B cell (primary cell): ENCODE results near the gene ZNF57. TPM values are rescaled to one million over a fixed set of nuclear protein-coding genes. Genes with fewer than 3 reads are reported as not detected.

Experiments
- ATAC-seq: fragments of 200-7000 bp; cut with Tn5 transposase; one replicate; pipeline ENCODE4 v1.10.0; 2021; ENCODE audit warnings: low read depth, mild to moderate bottlenecking, moderate number of reproducible peaks, moderate library complexity
- CTCF ChIA-PET: fragments of 350-600 bp; sonication (Branson Sonifier 250); formaldehyde crosslinking; loops from one replicate; lab custom pipeline; 2021; ENCODE audit warnings: antibody characterized with exemption, inconsistent platforms; lab: Charles Lee
- POLR2A ChIA-PET: fragments of 350-600 bp; sonication (Branson Sonifier 250); formaldehyde crosslinking; loops from one replicate; lab custom pipeline; 2021; ENCODE audit warnings: antibody characterized with exemption; lab: Charles Lee
- DNase-seq: peaks from one replicate; pipeline ENCODE4 v3.0.0; 2013
- H2AFZ ChIP-seq: 2 replicates; pipeline ENCODE4 v1.6.1; 2012; ENCODE audit warnings: mild to moderate bottlenecking, low read depth, low read length; ENCODE audit not compliant: insufficient read depth, poor library complexity, severe bottlenecking
- H3K27ac ChIP-seq, 2 donors: 1 replicate in 1 of 2; 2 replicates in 1 of 2; pipeline ENCODE4 v1.5.1; 2012 to 2013; ENCODE audit warnings: low read length in 2 of 2, mild to moderate bottlenecking in 2 of 2, moderate library complexity in 1 of 2
- H3K27me3 ChIP-seq, 4 experiments: fragments of 200-600 bp in 1 of 4; sonication (generic) in 1 of 4; replicated peaks in 1 of 4; 1 replicate in 2 of 4; 2 replicates in 2 of 4; pipeline versions ENCODE4 v1.6.1 to v1.7.0; 2013 to 2016; ENCODE audit warnings: low read length in 3 of 4, mild to moderate bottlenecking in 2 of 4, mixed read lengths in 1 of 4, moderate library complexity in 1 of 4; ENCODE audit not compliant: insufficient read depth in 4 of 4, control insufficient read depth in 3 of 4; ENCODE audit errors: control extremely low read depth in 1 of 4
- H3K36me3 ChIP-seq, 2 experiments: replicated peaks in 1 of 2; 1 replicate in 1 of 2; 2 replicates in 1 of 2; pipeline versions ENCODE4 v1.6.1 to v1.7.1; 2013; ENCODE audit warnings: low read length in 1 of 2; ENCODE audit not compliant: insufficient read depth in 2 of 2, control insufficient read depth in 1 of 2; ENCODE audit errors: control extremely low read depth in 1 of 2, extremely low read depth in 1 of 2
- H3K4me1 ChIP-seq, 2 donors: fragments of 200-600 bp in 1 of 2; sonication (generic) in 1 of 2; 1 replicate in 1 of 2; 2 replicates in 1 of 2; pipeline versions ENCODE4 v1.5.1 to v1.6.1; 2013 to 2017; ENCODE audit warnings: low read length in 2 of 2; ENCODE audit not compliant: control insufficient read depth in 2 of 2, insufficient read depth in 2 of 2
- H3K4me2 ChIP-seq: replicated peaks from 2 replicates; pipeline ENCODE3; 2012; ENCODE audit warnings: mild to moderate bottlenecking, low read depth, low read length; ENCODE audit not compliant: poor library complexity, severe bottlenecking
- H3K4me3 ChIP-seq, 5 experiments: fragments of 200-600 bp in 1 of 5; sonication (generic) in 1 of 5; 1 replicate in 3 of 5; 2 replicates in 2 of 5; pipeline versions ENCODE4 v1.5.1 to v1.7.0; 2011 to 2016; ENCODE audit warnings: low read length in 4 of 5, mild to moderate bottlenecking in 4 of 5, low read depth in 2 of 5, control low read depth in 1 of 5, moderate library complexity in 1 of 5; ENCODE audit not compliant: insufficient read depth in 1 of 5; ENCODE audit errors: control extremely low read depth in 1 of 5, extremely low read depth in 1 of 5
- H3K79me2 ChIP-seq: fragments of 200-600 bp; sonication (generic); one replicate; pipeline ENCODE4 v1.6.0; 2016; ENCODE audit warnings: low read length; ENCODE audit not compliant: control insufficient read depth, insufficient read depth
- H3K9ac ChIP-seq: fragments of 200-600 bp; sonication (generic); 2 replicates; pipeline ENCODE4 v1.6.1; 2017; ENCODE audit warnings: mild to moderate bottlenecking, low read length, moderate library complexity
- H3K9me3 ChIP-seq, 3 donors: one replicate each; pipeline versions ENCODE4 v1.6.1 to v1.7.1; 2013; ENCODE audit warnings: low read length in 2 of 3; ENCODE audit not compliant: control insufficient read depth in 2 of 3, insufficient read depth in 1 of 3; ENCODE audit errors: control extremely low read depth in 1 of 3
- H4K20me1 ChIP-seq: 2 replicates; pipeline ENCODE4 v1.6.0; 2012; ENCODE audit warnings: mild to moderate bottlenecking, low read length; ENCODE audit not compliant: insufficient read depth, control insufficient read depth, poor library complexity, severe bottlenecking
- H3K27ac Mint-ChIP-seq: one replicate; pipeline ENCODE4 v1.8.0; 2021; ENCODE audit warnings: mixed read lengths
- H3K27me3 Mint-ChIP-seq: one replicate; pipeline ENCODE4 v1.8.0; 2021; ENCODE audit warnings: mixed read lengths
- H3K4me1 Mint-ChIP-seq: one replicate; pipeline ENCODE4 v1.8.0; 2021; ENCODE audit warnings: mixed read lengths
- H3K4me3 Mint-ChIP-seq: one replicate; pipeline ENCODE4 v1.8.0; 2021; ENCODE audit warnings: mixed read lengths
- H3K9me3 Mint-ChIP-seq: one replicate; pipeline ENCODE4 v1.8.0; 2022; ENCODE audit warnings: mixed read lengths; ENCODE audit not compliant: insufficient read depth
- CTCF ChIP-seq: fragments of 200-600 bp; IDR thresholded peaks from one replicate; pipeline ENCODE4 v1.8.0; 2022; ENCODE audit warnings: antibody characterized with exemption, mild to moderate bottlenecking
- EZH2 ChIP-seq: IDR thresholded peaks from 2 replicates; pipeline ENCODE4 v1.6.1; 2012; ENCODE audit warnings: borderline replicate concordance, low read depth, mild to moderate bottlenecking, moderate library complexity, low read length; ENCODE audit not compliant: insufficient read depth, poor library complexity, severe bottlenecking
- WGBS: methylation state at CpG from one replicate; pipeline ENCODE4 v1.1.5; 2013; ENCODE audit warnings: missing lambda C conversion rate; ENCODE audit not compliant: insufficient coverage; 5-methylcytosine and 5-hydroxymethylcytosine counted together
- intact Hi-C: fragments of 100-400 bp; cut with micrococcal nuclease; formaldehyde crosslinking; loops from one replicate; pipeline ENCODE4 v1.10.0; 2022
- polyA plus RNA-seq: library from polyadenylated mRNA; depleted of rRNA; stranded (reverse); fragments of >200 nt; gene quantifications from 2 replicates; pipeline ENCODE4 v1.2.3, GENCODE V29; 2012
- total RNA-seq, 2 donors: library from RNA; stranded (reverse); fragments of 120-200 nt in 1 of 2; gene quantifications; 1 replicate in 1 of 2; 2 replicates in 1 of 2; pipeline versions ENCODE4 v1.2.3 to v1.2.4, GENCODE V29; 2013 to 2022

ZNF57 gene
- total and polyA plus RNA-seq, 2 donors (not counting 1 experiment from before 2014, with no cell fraction given), result 1.4 to 3.4 TPM

GRCh38 chr19:2852598-2852997 is 48.1 kb upstream of the ZNF57 start:
- Histone ChIP-seq H3K36me3 (peaks cover 33 to 34% of the 10 kb centered on the region in 2 experiments), H4K20me1 (no peaks in the 10 kb centered on the region), H3K27me3 (no peaks in the 10 kb centered on the region), H3K79me2 (peaks cover 9% of the 10 kb centered on the region), H2AFZ (no peak overlapping the region), H3K9ac (no peak overlapping the region), H3K9me3 (peaks cover 27 to 39% (median 38%) of the 10 kb centered on the region in 3 donors), H3K27ac (no peak overlapping the region), H3K4me2 (no peak overlapping the region), H3K4me3 (peak overlapping the region in 1 of 5 experiments; percentile 20), H3K4me1 (peaks cover 3 to 5% of the 10 kb centered on the region in 2 donors)
- DNase-seq (no peak), ATAC-seq (no peak)
- Mint-ChIP-seq H3K9me3 (peaks cover 10% of the 10 kb centered on the region), H3K27ac (no peak overlapping the region), H3K4me1 (peaks cover 16% of the 10 kb centered on the region), H3K4me3 (no peak overlapping the region), H3K27me3 (no peaks in the 10 kb centered on the region)
- TF ChIP-seq CTCF, result no peak
- TF ChIP-seq EZH2, result no peak
- intact Hi-C loops, result no loop called here
- WGBS, result no CpG with 5 or more reads among the region's 10 CpGs
- CTCF ChIA-PET, result no interaction called here
- POLR2A ChIA-PET, result no interaction called here

- ChIA-PET CTCF (no interaction called here), POLR2A (no interaction called here)
- H3K9me3 Mint-ChIP-seq, result peaks cover 10% of the 10 kb centered on the region
- Histone ChIP-seq H2AFZ (no peak overlapping the region), H4K20me1 (no peaks in the 10 kb centered on the region), H3K9ac (no peak overlapping the region), H3K4me2 (no peak overlapping the region), H3K79me2 (peaks cover 5% of the 10 kb centered on the region), H3K27me3 (no peaks in the 10 kb centered on the region), H3K9me3 (peaks cover 31 to 39% (median 38%) of the 10 kb centered on the region in 3 donors), H3K4me3 (peak overlapping the region in 1 of 5 experiments; percentile 20), H3K27ac (no peak overlapping the region), H3K36me3 (peaks cover 33 to 34% of the 10 kb centered on the region in 2 experiments), H3K4me1 (peaks cover 3 to 5% of the 10 kb centered on the region in 2 donors)
- no peak overlapping the region for H3K4me3 Mint-ChIP-seq
- TF ChIP-seq CTCF (no peak), EZH2 (no peak)
- H3K4me1 Mint-ChIP-seq, result peaks cover 16% of the 10 kb centered on the region
- H3K27ac Mint-ChIP-seq, result no peak overlapping the region
- ATAC-seq, result no peak
- 100% methylated on average over 6 of the region's 11 CpGs for WGBS
- intact Hi-C loops, result no loop called here
- DNase-seq, result no peak
- H3K27me3 Mint-ChIP-seq, result no peaks in the 10 kb centered on the region
Observed at GRCh38 chr19:2853015-2853606, 47.6 kb upstream of the ZNF57 start.
